Ovary (tissue), 3 donors: ENCODE results near the gene C9orf153.

Source experiments
- EP300 ChIP-seq: sonication (generic); formaldehyde crosslinking; IDR thresholded peaks from one replicate; pipeline ENCODE4 v1.6.1; 2017; ENCODE audit warnings: antibody characterized with exemption
- POLR2A ChIP-seq: fragments of 450-650 bp; IDR thresholded peaks from one replicate; pipeline ENCODE4 v1.6.1; 2017; ENCODE audit warnings: antibody characterized with exemption, mild to moderate bottlenecking, moderate library complexity
- TF ChIP-seq, protein P1 (sequence below), 3 donors: fragments of 450-650 bp in 2 of 3; fragments of 200-600 bp in 1 of 3; IDR thresholded peaks; one replicate each; pipeline versions ENCODE4 v1.5.1 to v1.8.0; 2016 to 2022; ENCODE audit warnings: antibody characterized with exemption in 3 of 3, mild to moderate bottlenecking in 1 of 3
- donor health status: DM: no; HTN: no; CAD: no.

DNA sequence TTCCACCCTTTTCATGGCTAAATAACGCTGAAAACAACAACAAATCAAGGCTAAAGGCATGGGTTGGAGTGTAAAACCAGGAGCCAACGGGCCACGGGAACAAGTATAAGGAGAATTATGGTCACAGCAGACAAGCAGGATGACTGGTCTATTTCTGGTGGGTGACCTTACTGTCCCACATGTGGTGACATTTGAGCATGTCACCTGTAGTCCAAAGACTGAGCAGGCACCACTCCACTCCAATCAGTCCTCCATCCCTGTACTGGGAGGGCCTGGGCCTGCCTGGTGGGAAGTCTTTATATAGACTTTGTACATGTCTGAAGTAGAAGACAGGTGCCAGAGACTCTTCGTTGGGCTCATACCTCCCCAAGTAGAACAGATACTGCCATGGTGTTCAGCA is 36.8 kb downstream of the C9orf153 start:
- TF ChIP-seq POLR2A (no peak), EP300 (no peak)
- TF ChIP-seq, protein P1, sequence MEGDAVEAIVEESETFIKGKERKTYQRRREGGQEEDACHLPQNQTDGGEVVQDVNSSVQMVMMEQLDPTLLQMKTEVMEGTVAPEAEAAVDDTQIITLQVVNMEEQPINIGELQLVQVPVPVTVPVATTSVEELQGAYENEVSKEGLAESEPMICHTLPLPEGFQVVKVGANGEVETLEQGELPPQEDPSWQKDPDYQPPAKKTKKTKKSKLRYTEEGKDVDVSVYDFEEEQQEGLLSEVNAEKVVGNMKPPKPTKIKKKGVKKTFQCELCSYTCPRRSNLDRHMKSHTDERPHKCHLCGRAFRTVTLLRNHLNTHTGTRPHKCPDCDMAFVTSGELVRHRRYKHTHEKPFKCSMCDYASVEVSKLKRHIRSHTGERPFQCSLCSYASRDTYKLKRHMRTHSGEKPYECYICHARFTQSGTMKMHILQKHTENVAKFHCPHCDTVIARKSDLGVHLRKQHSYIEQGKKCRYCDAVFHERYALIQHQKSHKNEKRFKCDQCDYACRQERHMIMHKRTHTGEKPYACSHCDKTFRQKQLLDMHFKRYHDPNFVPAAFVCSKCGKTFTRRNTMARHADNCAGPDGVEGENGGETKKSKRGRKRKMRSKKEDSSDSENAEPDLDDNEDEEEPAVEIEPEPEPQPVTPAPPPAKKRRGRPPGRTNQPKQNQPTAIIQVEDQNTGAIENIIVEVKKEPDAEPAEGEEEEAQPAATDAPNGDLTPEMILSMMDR (IDR thresholded peaks at IDR 0.05) = no peak
